DOHH2 (cell line): ENCODE data around the gene SEL1L3.

Experiments
- CTCF ChIP-seq: fragments of 200-600 bp; sonication (generic); IDR thresholded peaks from one replicate; pipeline ENCODE4 v1.5.1; 2014; ENCODE audit warnings: antibody characterized with exemption, mild to moderate bottlenecking, low read depth, low read length; ENCODE audit not compliant: poor library complexity, severe bottlenecking
- EZH2phosphoT487 ChIP-seq: fragments of 200-600 bp; sonication (generic); IDR thresholded peaks from 2 replicates; pipeline ENCODE4 v1.6.1; 2017; ENCODE audit warnings: borderline replicate concordance, mild to moderate bottlenecking, antibody characterized with exemption, low read length, moderate library complexity, mixed read lengths

- TF ChIP-seq CTCF (no peak), EZH2phosphoT487 (no peak)
Measured at GRCh38 chr4:25839233-25839632, 23.6 kb downstream of the SEL1L3 start.
